ENCODE measurements around the gene LY6G5C. TPM values are rescaled to one million over a fixed set of nuclear protein-coding genes. Genes with fewer than 3 reads are reported as not detected.

Gene LY6G5C
- 0.56 TPM for polyA plus RNA-seq (2012; ENCODE audit: insufficient read depth, insufficient read length, low read depth)

- Histone ChIP-seq H3K4me3 (ENCODE audit: low read depth, low read length) (peak within 1 kb of the TSS; percentile 70), H3K36me3 (no peaks in the 10 kb centered on the region), H3K4me1 (no peaks in the 10 kb centered on the region), H3K27me3 (no peaks in the 10 kb centered on the region; the same call in 1 of the 2 replicates), H3K9me3 (no peaks in the 10 kb centered on the region)
- DNase-seq = peak; percentile 85
- peak; percentile 63 for TF ChIP-seq CTCF (IDR thresholded peaks at IDR 0.05; ENCODE audit: low read depth, low read length)
Observed at GRCh38 chr6:31680226-31681134, at the start of gene LY6G5C. LY6G5C (minus strand) TSS chr6:31681067; CDS start chr6:31680373, 694 bp downstream.

- Histone ChIP-seq H3K4me1 (no peaks in the 10 kb centered on the region; the same call in 1 of the 2 replicates), H3K36me3 (peaks cover 26% of the 10 kb centered on the region), H3K9me3 (no peaks in the 10 kb centered on the region), H3K27me3 (no peaks in the 10 kb centered on the region), H3K4me3 (ENCODE audit: low read depth, low read length) (peak overlapping the region; percentile 80)
- TF ChIP-seq CTCF (IDR thresholded peaks at IDR 0.05; ENCODE audit: low read depth, low read length) = no peak
- DNase-seq = peak; percentile 96
Observed at GRCh38 chr6:31729979-31730630, 49.2 kb upstream of the LY6G5C start.

- no peaks in the 10 kb centered on the region; the same call in 1 of the 2 replicates for H3K4me1 ChIP-seq
- H3K4me3 ChIP-seq (ENCODE audit: low read depth, low read length) = peak overlapping the region; percentile 80
- H3K27me3 ChIP-seq = no peaks in the 10 kb centered on the region
- peaks cover 26% of the 10 kb centered on the region for H3K36me3 ChIP-seq
- no peaks in the 10 kb centered on the region for H3K9me3 ChIP-seq
- peak; percentile 67; the same call in 1 of the 2 replicates for TF ChIP-seq CTCF (IDR thresholded peaks at IDR 0.05; ENCODE audit: low read depth, low read length)
- DNase-seq = peak; percentile 86
Observed at GRCh38 chr6:31729515-31729978, 48.7 kb upstream of the LY6G5C start.

- no peak; the same call in 1 of the 2 replicates for TF ChIP-seq CTCF (IDR thresholded peaks at IDR 0.05; ENCODE audit: low read depth, low read length)
- H3K9me3 ChIP-seq = no peaks in the 10 kb centered on the region
- H3K27me3 ChIP-seq = no peaks in the 10 kb centered on the region
- DNase-seq = no peak
- no peaks in the 10 kb centered on the region for H3K4me1 ChIP-seq
- H3K4me3 ChIP-seq (ENCODE audit: low read depth, low read length) = peak within 1 kb of the TSS; percentile 80
- peaks cover 22% of the 10 kb centered on the region for H3K36me3 ChIP-seq
Observed at GRCh38 chr6:31728767-31729514, 48.1 kb upstream of the LY6G5C start, which contains the start of gene DDAH2. DDAH2 (minus strand) TSS chr6:31729299; CDS start chr6:31729161, 138 bp downstream.

- H3K4me3 ChIP-seq (ENCODE audit: low read depth, low read length) = no peak overlapping the region
- H3K36me3 ChIP-seq = peaks cover 13% of the 10 kb centered on the region
- TF ChIP-seq CTCF (IDR thresholded peaks at IDR 0.05; ENCODE audit: low read depth, low read length) = no peak
Observed at GRCh38 chr6:31727717-31728671, 47.1 kb upstream of the LY6G5C start.

More at GRCh38 chr6:31727717-31728671, 47.1 kb upstream of the LY6G5C start:
- DNase-seq = no peak
- Histone ChIP-seq H3K4me1 (no peaks in the 10 kb centered on the region; the same call in 1 of the 2 replicates), H3K9me3 (no peaks in the 10 kb centered on the region), H3K27me3 (no peaks in the 10 kb centered on the region)
